ENCODE data around the gene DENND1A.

The DENND1A gene

DNA sequence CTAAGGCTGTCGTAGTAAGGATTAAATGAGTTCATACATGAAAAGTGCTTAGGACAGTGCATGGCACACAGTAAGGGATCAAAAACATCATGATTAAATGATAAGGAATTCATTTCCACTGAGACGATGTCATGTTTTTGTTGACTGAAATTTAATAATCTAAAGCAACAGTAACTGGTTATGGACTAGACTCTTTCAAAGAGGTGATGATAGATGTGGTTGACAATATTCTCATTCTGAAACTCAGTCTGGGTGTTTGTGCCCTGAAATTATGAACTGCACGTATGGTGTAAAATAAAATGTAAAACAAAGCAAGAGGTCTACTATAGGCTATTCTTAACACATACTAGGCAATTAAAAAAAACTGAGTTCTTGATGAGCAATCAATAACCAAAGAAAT lies 280.0 kb downstream of the DENND1A start:
- TF ChIP-seq, protein P1, sequence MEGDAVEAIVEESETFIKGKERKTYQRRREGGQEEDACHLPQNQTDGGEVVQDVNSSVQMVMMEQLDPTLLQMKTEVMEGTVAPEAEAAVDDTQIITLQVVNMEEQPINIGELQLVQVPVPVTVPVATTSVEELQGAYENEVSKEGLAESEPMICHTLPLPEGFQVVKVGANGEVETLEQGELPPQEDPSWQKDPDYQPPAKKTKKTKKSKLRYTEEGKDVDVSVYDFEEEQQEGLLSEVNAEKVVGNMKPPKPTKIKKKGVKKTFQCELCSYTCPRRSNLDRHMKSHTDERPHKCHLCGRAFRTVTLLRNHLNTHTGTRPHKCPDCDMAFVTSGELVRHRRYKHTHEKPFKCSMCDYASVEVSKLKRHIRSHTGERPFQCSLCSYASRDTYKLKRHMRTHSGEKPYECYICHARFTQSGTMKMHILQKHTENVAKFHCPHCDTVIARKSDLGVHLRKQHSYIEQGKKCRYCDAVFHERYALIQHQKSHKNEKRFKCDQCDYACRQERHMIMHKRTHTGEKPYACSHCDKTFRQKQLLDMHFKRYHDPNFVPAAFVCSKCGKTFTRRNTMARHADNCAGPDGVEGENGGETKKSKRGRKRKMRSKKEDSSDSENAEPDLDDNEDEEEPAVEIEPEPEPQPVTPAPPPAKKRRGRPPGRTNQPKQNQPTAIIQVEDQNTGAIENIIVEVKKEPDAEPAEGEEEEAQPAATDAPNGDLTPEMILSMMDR (IDR thresholded peaks at IDR 0.05) = no peak
- Mint-ChIP-seq H3K4me3 (no peak overlapping the region), H3K4me1 (peaks cover 11% of the 10 kb centered on the region), H3K27me3 (ENCODE audit: low read depth, poor library complexity) (no peaks in the 10 kb centered on the region), H3K9me3 (peaks cover 3% of the 10 kb centered on the region), H3K27ac (no peak overlapping the region), H3K36me3 (ENCODE audit: low read depth) (peaks cover 24% of the 10 kb centered on the region)
- no peak for DNase-seq

DNA sequence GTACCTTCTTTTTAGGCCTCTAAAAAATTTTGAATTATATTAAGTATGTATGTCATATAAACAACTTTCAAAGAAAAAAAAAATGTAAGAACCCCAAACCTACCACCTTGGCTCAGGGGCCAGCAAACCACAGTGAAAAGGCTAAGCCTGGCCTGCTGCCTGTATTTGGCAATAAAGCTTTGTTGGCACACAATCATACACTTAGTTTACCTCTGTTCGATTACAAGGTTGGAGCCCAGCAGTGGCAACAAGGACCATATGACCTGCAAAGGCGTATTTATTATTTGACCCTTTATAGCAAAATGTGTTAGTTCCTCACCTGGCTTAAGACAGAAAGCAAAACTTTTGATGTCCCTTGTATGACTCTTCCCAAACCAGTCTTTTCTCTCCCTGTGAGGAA lies 282.8 kb downstream of the DENND1A start:
- Mint-ChIP-seq H3K4me3 (no peak overlapping the region), H3K4me1 (no peaks in the 10 kb centered on the region), H3K27me3 (ENCODE audit: low read depth, poor library complexity) (peaks cover 4% of the 10 kb centered on the region), H3K9me3 (peaks cover 3% of the 10 kb centered on the region), H3K36me3 (ENCODE audit: low read depth) (peaks cover 35% of the 10 kb centered on the region), H3K27ac (no peak overlapping the region)
- TF ChIP-seq, protein P1 (IDR thresholded peaks at IDR 0.05) = no peak
- no peak for DNase-seq

DNA sequence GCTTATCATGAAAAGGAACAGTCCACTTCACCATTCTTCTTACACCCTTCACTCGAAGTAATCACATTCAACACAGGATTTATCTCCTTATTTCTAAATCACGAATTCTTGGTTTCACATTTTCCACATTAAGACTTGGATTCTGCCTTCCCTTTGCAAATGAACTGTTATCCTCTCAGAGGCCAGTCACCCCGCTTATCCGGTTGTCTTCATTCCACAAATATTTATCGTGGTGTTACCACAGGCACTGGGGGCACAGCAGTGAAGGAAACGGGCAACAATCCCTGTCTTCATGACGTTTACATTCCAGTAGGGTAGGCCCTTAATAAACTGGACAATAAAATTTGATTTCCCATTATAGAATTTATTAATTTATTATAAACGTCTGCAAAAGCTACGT lies 284.2 kb downstream of the DENND1A start:
- TF ChIP-seq, protein P1 (IDR thresholded peaks at IDR 0.05) = no peak
- no peaks in the 10 kb centered on the region for H3K4me1 Mint-ChIP-seq
- H3K27me3 Mint-ChIP-seq (ENCODE audit: low read depth, poor library complexity) = peaks cover 4% of the 10 kb centered on the region
- peaks cover 26% of the 10 kb centered on the region for H3K36me3 Mint-ChIP-seq (ENCODE audit: low read depth)
- H3K27ac Mint-ChIP-seq = no peak overlapping the region
- no peak overlapping the region for H3K4me3 Mint-ChIP-seq
- DNase-seq = no peak
- no peaks in the 10 kb centered on the region for H3K9me3 Mint-ChIP-seq

DNA sequence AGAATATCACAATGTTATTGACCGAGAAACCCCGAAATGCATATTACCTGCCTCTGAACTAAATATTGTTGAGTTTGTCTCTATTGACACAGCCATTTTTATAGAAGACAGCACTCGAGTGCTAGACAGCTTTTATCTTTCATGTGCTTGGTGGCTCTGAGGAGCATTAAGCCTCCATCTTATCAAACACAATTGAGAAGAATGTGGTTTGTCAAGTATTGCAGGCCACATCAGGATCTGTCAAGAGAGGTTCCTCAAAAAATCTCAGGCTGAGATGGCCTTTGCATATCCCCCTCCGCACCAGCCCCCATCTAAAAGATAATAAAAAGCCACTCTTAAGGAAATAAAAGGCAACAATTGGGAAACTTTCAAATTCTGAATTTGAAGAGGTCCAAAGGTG lies 284.8 kb downstream of the DENND1A start:
- no peaks in the 10 kb centered on the region for H3K9me3 Mint-ChIP-seq
- no peaks in the 10 kb centered on the region for H3K4me1 Mint-ChIP-seq
- TF ChIP-seq, protein P1 (IDR thresholded peaks at IDR 0.05) = no peak
- no peak overlapping the region for H3K4me3 Mint-ChIP-seq
- H3K27ac Mint-ChIP-seq = no peak overlapping the region
- no peak for DNase-seq
- H3K27me3 Mint-ChIP-seq (ENCODE audit: low read depth, poor library complexity) = peaks cover 4% of the 10 kb centered on the region
- peaks cover 26% of the 10 kb centered on the region for H3K36me3 Mint-ChIP-seq (ENCODE audit: low read depth)

DNA sequence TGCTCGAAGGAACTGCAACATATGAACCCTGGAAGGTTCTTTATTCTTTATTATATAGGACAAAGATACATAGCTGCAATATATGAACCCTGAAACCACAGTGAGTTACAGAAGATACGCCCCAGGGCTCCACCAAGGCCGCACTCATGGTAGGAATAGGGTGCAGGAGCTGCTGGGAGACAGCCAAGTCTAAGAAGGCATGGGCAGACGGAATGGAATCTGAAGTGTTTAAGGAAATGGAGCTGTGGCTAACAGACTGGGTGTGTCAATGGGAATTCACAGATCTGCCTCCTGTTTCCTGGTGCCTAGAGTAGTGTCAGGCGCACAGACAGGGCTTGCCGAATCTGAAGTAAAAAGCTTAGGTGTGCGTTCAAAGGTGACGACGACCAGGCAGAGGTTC lies 286.4 kb downstream of the DENND1A start:
- H3K36me3 Mint-ChIP-seq (ENCODE audit: low read depth) = peaks cover 26% of the 10 kb centered on the region
- H3K4me3 Mint-ChIP-seq = no peak overlapping the region
- H3K27ac Mint-ChIP-seq = no peak overlapping the region
- TF ChIP-seq, protein P1 (IDR thresholded peaks at IDR 0.05) = no peak
- DNase-seq = no peak
- no peaks in the 10 kb centered on the region for H3K4me1 Mint-ChIP-seq
- no peaks in the 10 kb centered on the region for H3K9me3 Mint-ChIP-seq
- peaks cover 4% of the 10 kb centered on the region for H3K27me3 Mint-ChIP-seq (ENCODE audit: low read depth, poor library complexity)
